Thyroid gland (tissue), 4 donors: ENCODE results near the gene IL1R1.

Source experiments
- POLR2A ChIP-seq, 2 donors: fragments of 450-650 bp; IDR thresholded peaks; one replicate each; pipeline ENCODE4 v1.6.1; 2017; ENCODE audit warnings: antibody characterized with exemption in 2 of 2, mild to moderate bottlenecking in 2 of 2, moderate library complexity in 1 of 2
- TF ChIP-seq, protein P1 (sequence below), 6 experiments: fragments of 200-600 bp in 3 of 6; fragments of 450-650 bp in 3 of 6; sonication (generic) in 3 of 6; IDR thresholded peaks; one replicate each; pipeline ENCODE4 v1.5.1; 2016 to 2019; ENCODE audit warnings: antibody characterized with exemption in 6 of 6, mild to moderate bottlenecking in 2 of 6, inconsistent platforms in 1 of 6, moderate library complexity in 1 of 6

DNA sequence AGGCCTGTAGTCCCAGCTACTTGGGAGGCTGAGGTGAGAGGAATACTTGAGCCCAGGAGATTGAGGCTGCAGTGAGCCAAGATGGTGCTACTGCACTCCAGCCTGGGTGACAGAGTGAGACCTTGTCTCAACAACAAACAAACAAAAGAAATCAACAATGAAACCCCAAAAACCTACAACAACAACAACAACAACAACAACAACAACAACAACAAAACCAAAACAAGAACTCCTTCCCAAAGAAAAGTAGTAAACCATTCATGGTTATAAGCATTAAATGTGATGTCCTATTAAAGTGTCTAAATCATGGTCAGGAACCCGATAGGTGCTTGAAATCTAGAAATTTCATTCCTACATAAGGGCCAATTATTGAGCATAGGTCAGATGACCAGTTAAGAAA lies 13.5 kb upstream of the IL1R1 start:
- TF ChIP-seq, protein P1, sequence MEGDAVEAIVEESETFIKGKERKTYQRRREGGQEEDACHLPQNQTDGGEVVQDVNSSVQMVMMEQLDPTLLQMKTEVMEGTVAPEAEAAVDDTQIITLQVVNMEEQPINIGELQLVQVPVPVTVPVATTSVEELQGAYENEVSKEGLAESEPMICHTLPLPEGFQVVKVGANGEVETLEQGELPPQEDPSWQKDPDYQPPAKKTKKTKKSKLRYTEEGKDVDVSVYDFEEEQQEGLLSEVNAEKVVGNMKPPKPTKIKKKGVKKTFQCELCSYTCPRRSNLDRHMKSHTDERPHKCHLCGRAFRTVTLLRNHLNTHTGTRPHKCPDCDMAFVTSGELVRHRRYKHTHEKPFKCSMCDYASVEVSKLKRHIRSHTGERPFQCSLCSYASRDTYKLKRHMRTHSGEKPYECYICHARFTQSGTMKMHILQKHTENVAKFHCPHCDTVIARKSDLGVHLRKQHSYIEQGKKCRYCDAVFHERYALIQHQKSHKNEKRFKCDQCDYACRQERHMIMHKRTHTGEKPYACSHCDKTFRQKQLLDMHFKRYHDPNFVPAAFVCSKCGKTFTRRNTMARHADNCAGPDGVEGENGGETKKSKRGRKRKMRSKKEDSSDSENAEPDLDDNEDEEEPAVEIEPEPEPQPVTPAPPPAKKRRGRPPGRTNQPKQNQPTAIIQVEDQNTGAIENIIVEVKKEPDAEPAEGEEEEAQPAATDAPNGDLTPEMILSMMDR (IDR thresholded peaks at IDR 0.05): no peak
- no peak for TF ChIP-seq POLR2A (IDR thresholded peaks at IDR 0.05)
